Panc1 (cell line): ENCODE results near the gene CACNA1E. TPM values are rescaled to one million over a fixed set of nuclear protein-coding genes. Genes with fewer than 3 reads are reported as not detected.

Experiments
- ATAC-seq: fragments of 200-7000 bp; cut with Tn5 transposase; 2 replicates; pipeline ENCODE4 v1.9.1; 2020; ENCODE audit warnings: mild to moderate bottlenecking, moderate library complexity
- BruUV-seq: library from RNA; stranded (reverse); fragments of 400-500 nt; replicated peaks from 2 replicates; lab custom pipeline; 2021; lab: Mats Ljungman, UMichigan
- CTCF ChIA-PET: fragments of 300-600 bp; sonication (Branson Sonifier 250); formaldehyde crosslinking; loops from one replicate; lab custom pipeline; 2022; ENCODE audit warnings: antibody characterized with exemption; lab: Charles Lee
- POLR2A ChIA-PET: fragments of 300-600 bp; sonication (Branson Sonifier 250); formaldehyde crosslinking; loops from one replicate; lab custom pipeline; 2022; ENCODE audit warnings: antibody characterized with exemption; lab: Charles Lee
- DNase-seq: peaks from one replicate; pipeline ENCODE4 v3.0.0-alpha.2; 2010; ENCODE audit warnings: low read depth, low spot score
- H3K27ac ChIP-seq: 2 replicates; pipeline ENCODE4 v1.5.1; 2011; ENCODE audit warnings: mild to moderate bottlenecking, low read length, inconsistent platforms
- H3K27me3 ChIP-seq: fragments of 200-500 bp; sonication (Bioruptor generic); 2 replicates; pipeline ENCODE4 v1.6.0; 2014; ENCODE audit warnings: low read length, inconsistent platforms; ENCODE audit not compliant: control insufficient read depth, insufficient read depth
- H3K36me3 ChIP-seq: fragments of 200-500 bp; sonication (Bioruptor generic); 2 replicates; pipeline ENCODE4 v1.5.1; 2014; ENCODE audit warnings: inconsistent platforms, mild to moderate bottlenecking, low read length, moderate library complexity; ENCODE audit not compliant: control insufficient read depth, insufficient read depth
- H3K4me1 ChIP-seq: 2 replicates; pipeline ENCODE4 v1.5.1; 2011; ENCODE audit warnings: inconsistent platforms, mild to moderate bottlenecking, low read length, moderate library complexity; ENCODE audit not compliant: control insufficient read depth, insufficient read depth
- H3K4me3 ChIP-seq, 2 experiments: 2 replicates each; pipeline ENCODE4 v1.5.1; 2011 to 2012; ENCODE audit warnings: low read depth in 2 of 2, low read length in 2 of 2, mild to moderate bottlenecking in 2 of 2, inconsistent platforms in 1 of 2, moderate library complexity in 1 of 2
- H3K9me3 ChIP-seq: fragments of 200-500 bp; sonication (Bioruptor generic); 2 replicates; pipeline ENCODE4 v1.5.1; 2014; ENCODE audit warnings: low read depth, mild to moderate bottlenecking, inconsistent platforms, low read length, moderate library complexity; ENCODE audit not compliant: control insufficient read depth, insufficient read depth
- POLR2AphosphoS5 ChIP-seq: IDR thresholded peaks from 2 replicates; pipeline ENCODE4 v1.6.1; 2012; ENCODE audit warnings: mild to moderate bottlenecking, low read depth, low read length, moderate library complexity
- SIN3A ChIP-seq: IDR thresholded peaks from 2 replicates; pipeline ENCODE4 v1.6.1; 2012; ENCODE audit warnings: low read depth, mild to moderate bottlenecking, low read length, moderate library complexity, borderline replicate concordance; ENCODE audit not compliant: insufficient read depth
- TCF7L2 ChIP-seq: IDR thresholded peaks from 2 replicates; pipeline ENCODE4 v1.6.1; 2011; ENCODE audit warnings: mild to moderate bottlenecking, low read depth, low read length, inconsistent platforms
- in situ Hi-C: cut with HindIII; loops from 2 replicates; pipeline ENCODE4 v1.10.0; 2016; ENCODE audit warnings: low sequenced_read_pairs, low pct_unique_long_range_greater_than_20kb
- intact Hi-C: fragments of 100-400 bp; cut with micrococcal nuclease; formaldehyde crosslinking; loops from one replicate; pipeline ENCODE4 v1.10.0; 2022; ENCODE audit not compliant: unreplicated experiment
- total RNA-seq: library from RNA; stranded (reverse); gene quantifications from one replicate; pipeline ENCODE4 v1.2.1, GENCODE V29; 2021; ENCODE audit not compliant: unreplicated experiment
- TF ChIP-seq, protein P1 (sequence below), 2 experiments: IDR thresholded peaks; 2 replicates each; pipeline ENCODE4 v1.6.1; 2011 to 2012; ENCODE audit warnings: low read depth in 2 of 2, control low read depth in 1 of 2, low read length in 1 of 2, mild to moderate bottlenecking in 1 of 2, moderate library complexity in 1 of 2; ENCODE audit not compliant: insufficient read depth in 1 of 2
- TF ChIP-seq, protein P2 (sequence below): fragments of 450-650 bp; IDR thresholded peaks from 2 replicates; pipeline ENCODE4 v1.5.1; 2017; ENCODE audit warnings: mild to moderate bottlenecking

CACNA1E gene
- total RNA-seq, 1 experiment from 2014 or later = not detected

DNA sequence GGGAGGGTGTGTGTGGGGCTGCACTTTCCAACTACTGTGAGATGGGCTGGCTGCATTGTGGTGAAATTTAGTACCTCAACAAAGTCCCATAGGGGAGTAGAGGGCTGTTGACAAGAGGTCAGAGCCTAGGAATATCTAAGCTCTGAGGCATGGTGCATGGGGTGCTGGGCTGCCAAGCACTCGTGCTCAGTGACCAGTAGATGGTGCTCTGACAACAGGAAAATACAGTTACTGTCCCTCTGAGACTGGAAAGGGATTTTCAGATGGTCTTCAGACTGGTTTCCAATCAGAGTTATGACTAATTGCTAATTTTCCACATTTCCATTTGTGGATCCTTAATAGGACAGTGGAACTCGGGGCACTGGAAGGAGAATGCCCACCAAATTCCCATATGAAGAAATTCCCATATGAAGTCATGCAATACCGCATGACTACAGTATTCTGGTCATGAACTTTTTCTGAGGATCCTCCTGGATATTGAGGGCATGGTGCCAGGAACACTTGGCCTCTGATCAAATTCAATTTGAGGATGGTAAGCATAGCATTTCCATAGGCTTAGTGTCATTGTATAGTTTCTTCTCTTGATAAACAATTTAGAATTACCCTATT lies 4.1 kb upstream of the CACNA1E start:
- no TSS peak for BruUV-seq
- intact Hi-C loops = loop anchor here (1.0 to 2.0 kb wide), 3 partner anchors 197 to 602 kb away; no protein-coding TSS in a partner anchor
- peaks cover 4% of the 10 kb centered on the region for H3K4me1 ChIP-seq
- H3K27me3 ChIP-seq = peaks cover 24% of the 10 kb centered on the region
- CTCF ChIA-PET = interaction anchor here (0.6 to 2.2 kb wide), 3 partner anchors 336 to 602 kb away, joined by 3 to 19 read pairs (median 6); no protein-coding TSS in a partner anchor
- ATAC-seq (peak; percentile 89), DNase-seq (peak; percentile 32)
- H3K4me3 ChIP-seq = no peak overlapping the region
- H3K9me3 ChIP-seq = no peaks in the 10 kb centered on the region
- no peak for TF ChIP-seq SIN3A
- TF ChIP-seq, protein P1, sequence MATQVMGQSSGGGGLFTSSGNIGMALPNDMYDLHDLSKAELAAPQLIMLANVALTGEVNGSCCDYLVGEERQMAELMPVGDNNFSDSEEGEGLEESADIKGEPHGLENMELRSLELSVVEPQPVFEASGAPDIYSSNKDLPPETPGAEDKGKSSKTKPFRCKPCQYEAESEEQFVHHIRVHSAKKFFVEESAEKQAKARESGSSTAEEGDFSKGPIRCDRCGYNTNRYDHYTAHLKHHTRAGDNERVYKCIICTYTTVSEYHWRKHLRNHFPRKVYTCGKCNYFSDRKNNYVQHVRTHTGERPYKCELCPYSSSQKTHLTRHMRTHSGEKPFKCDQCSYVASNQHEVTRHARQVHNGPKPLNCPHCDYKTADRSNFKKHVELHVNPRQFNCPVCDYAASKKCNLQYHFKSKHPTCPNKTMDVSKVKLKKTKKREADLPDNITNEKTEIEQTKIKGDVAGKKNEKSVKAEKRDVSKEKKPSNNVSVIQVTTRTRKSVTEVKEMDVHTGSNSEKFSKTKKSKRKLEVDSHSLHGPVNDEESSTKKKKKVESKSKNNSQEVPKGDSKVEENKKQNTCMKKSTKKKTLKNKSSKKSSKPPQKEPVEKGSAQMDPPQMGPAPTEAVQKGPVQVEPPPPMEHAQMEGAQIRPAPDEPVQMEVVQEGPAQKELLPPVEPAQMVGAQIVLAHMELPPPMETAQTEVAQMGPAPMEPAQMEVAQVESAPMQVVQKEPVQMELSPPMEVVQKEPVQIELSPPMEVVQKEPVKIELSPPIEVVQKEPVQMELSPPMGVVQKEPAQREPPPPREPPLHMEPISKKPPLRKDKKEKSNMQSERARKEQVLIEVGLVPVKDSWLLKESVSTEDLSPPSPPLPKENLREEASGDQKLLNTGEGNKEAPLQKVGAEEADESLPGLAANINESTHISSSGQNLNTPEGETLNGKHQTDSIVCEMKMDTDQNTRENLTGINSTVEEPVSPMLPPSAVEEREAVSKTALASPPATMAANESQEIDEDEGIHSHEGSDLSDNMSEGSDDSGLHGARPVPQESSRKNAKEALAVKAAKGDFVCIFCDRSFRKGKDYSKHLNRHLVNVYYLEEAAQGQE (IDR thresholded peaks at IDR 0.05; ENCODE audit: insufficient read depth in 1 of 2, low read depth in 2 of 2, low read length in 1 of 2) = no peak
- TF ChIP-seq, protein P2, sequence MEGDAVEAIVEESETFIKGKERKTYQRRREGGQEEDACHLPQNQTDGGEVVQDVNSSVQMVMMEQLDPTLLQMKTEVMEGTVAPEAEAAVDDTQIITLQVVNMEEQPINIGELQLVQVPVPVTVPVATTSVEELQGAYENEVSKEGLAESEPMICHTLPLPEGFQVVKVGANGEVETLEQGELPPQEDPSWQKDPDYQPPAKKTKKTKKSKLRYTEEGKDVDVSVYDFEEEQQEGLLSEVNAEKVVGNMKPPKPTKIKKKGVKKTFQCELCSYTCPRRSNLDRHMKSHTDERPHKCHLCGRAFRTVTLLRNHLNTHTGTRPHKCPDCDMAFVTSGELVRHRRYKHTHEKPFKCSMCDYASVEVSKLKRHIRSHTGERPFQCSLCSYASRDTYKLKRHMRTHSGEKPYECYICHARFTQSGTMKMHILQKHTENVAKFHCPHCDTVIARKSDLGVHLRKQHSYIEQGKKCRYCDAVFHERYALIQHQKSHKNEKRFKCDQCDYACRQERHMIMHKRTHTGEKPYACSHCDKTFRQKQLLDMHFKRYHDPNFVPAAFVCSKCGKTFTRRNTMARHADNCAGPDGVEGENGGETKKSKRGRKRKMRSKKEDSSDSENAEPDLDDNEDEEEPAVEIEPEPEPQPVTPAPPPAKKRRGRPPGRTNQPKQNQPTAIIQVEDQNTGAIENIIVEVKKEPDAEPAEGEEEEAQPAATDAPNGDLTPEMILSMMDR = peak; percentile 84
- TF ChIP-seq POLR2AphosphoS5 = no peak
- no peaks in the 10 kb centered on the region for H3K36me3 ChIP-seq
- in situ Hi-C loops = no loop called here
- POLR2A ChIA-PET = interaction anchor here (0.5 kb wide), 1 partner anchor 459 kb away, joined by 3 read pairs; no protein-coding TSS in a partner anchor
- H3K27ac ChIP-seq = no peak overlapping the region

DNA sequence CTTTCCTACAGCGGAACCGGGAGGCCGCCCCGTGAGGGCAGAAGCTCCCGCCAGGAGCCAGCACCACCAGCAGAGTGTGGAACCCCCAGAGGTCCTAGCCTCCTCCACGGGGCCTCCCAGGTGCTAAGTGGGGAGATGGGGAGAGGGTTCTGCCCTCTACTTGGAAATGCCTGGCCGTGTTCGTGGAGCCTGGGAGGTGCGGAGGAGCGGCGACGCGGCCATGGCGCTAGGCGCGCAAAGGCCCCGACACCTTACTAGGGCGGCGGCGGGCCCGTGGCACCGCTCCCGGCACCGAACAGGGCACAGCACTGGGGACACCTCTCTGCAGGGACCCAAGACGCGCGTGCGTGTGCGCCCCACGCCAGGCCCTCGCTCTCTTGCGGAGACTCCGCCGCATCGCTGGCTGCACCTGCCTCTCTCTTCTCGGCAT lies 1.3 kb upstream of the CACNA1E start:
- in situ Hi-C loops = no loop called here
- intact Hi-C loops = no loop called here
- H3K27ac ChIP-seq = no peak overlapping the region
- no peak for ATAC-seq
- peaks cover 4% of the 10 kb centered on the region for H3K4me1 ChIP-seq
- H3K36me3 ChIP-seq = no peaks in the 10 kb centered on the region
- POLR2A ChIA-PET = no interaction called here
- TF ChIP-seq TCF7L2 = no peak
- no peak for TF ChIP-seq POLR2AphosphoS5
- TF ChIP-seq, protein P2 = no peak
- no peak for TF ChIP-seq SIN3A
- TF ChIP-seq, protein P1 (IDR thresholded peaks at IDR 0.05; ENCODE audit: insufficient read depth in 1 of 2, low read depth in 2 of 2, low read length in 1 of 2) = no peak
- no TSS peak for BruUV-seq
- H3K9me3 ChIP-seq = no peaks in the 10 kb centered on the region
- no peak overlapping the region; a peak in 1 of 4 replicates for H3K4me3 ChIP-seq
- CTCF ChIA-PET = no interaction called here
- DNase-seq = no peak
- H3K27me3 ChIP-seq = peaks cover 37% of the 10 kb centered on the region
